ENCODE data around the gene CELF1.
"Not testable (repeated sequence)": the region's sequence is repeated elsewhere in the genome, so short reads cannot be mapped to it uniquely, and the experiment has no call there.

CELF1 gene

GRCh38 chr11:47571895-47572294 is 19.0 kb upstream of the CELF1 start:
- Histone ChIP-seq H3K4me3 (ENCODE audit: low read length) (no peak overlapping the region), H3K36me3 (ENCODE audit: control insufficient read depth, low read depth, low read length) (peaks cover 48% of the 10 kb centered on the region), H3K4me1 (ENCODE audit: control insufficient read depth, low read depth, low read length) (no peaks in the 10 kb centered on the region), H3K27me3 (ENCODE audit: control insufficient read depth, insufficient read depth, low read length) (no peaks in the 10 kb centered on the region), H3K9me3 (ENCODE audit: control insufficient read depth, low read depth, low read length) (no peaks in the 10 kb centered on the region), H3K9ac (ENCODE audit: low read length) (no peak overlapping the region), H3K27ac (ENCODE audit: low read length) (no peak overlapping the region)

- Histone ChIP-seq H3K4me3 (ENCODE audit: low read length) (no peak overlapping the region), H3K9me3 (ENCODE audit: control insufficient read depth, low read depth, low read length) (no peaks in the 10 kb centered on the region), H3K4me1 (ENCODE audit: control insufficient read depth, low read depth, low read length) (no peaks in the 10 kb centered on the region), H3K27ac (ENCODE audit: low read length) (no peak overlapping the region), H3K9ac (ENCODE audit: low read length) (no peak overlapping the region), H3K36me3 (ENCODE audit: control insufficient read depth, low read depth, low read length) (peaks cover 46% of the 10 kb centered on the region), H3K27me3 (ENCODE audit: control insufficient read depth, insufficient read depth, low read length) (no peaks in the 10 kb centered on the region)
Observed at GRCh38 chr11:47571357-47571729, 18.4 kb upstream of the CELF1 start.

GRCh38 chr11:47570651-47571356 is 17.9 kb upstream of the CELF1 start:
- Histone ChIP-seq H3K4me1 (ENCODE audit: control insufficient read depth, low read depth, low read length) (no peaks in the 10 kb centered on the region), H3K27ac (ENCODE audit: low read length) (no peak overlapping the region), H3K27me3 (ENCODE audit: control insufficient read depth, insufficient read depth, low read length) (no peaks in the 10 kb centered on the region), H3K9ac (ENCODE audit: low read length) (no peak overlapping the region), H3K36me3 (ENCODE audit: control insufficient read depth, low read depth, low read length) (peaks cover 45% of the 10 kb centered on the region), H3K9me3 (ENCODE audit: control insufficient read depth, low read depth, low read length) (no peaks in the 10 kb centered on the region), H3K4me3 (ENCODE audit: low read length) (no peak overlapping the region)

- H3K9me3 ChIP-seq (ENCODE audit: control insufficient read depth, low read depth, low read length): no peaks in the 10 kb centered on the region
- H3K27me3 ChIP-seq (ENCODE audit: control insufficient read depth, insufficient read depth, low read length): no peaks in the 10 kb centered on the region
- H3K27ac ChIP-seq (ENCODE audit: low read length): no peak overlapping the region
- H3K4me3 ChIP-seq (ENCODE audit: low read length): no peak overlapping the region
- H3K4me1 ChIP-seq (ENCODE audit: control insufficient read depth, low read depth, low read length): no peaks in the 10 kb centered on the region
- peaks cover 45% of the 10 kb centered on the region for H3K36me3 ChIP-seq (ENCODE audit: control insufficient read depth, low read depth, low read length)
- no peak overlapping the region for H3K9ac ChIP-seq (ENCODE audit: low read length)
Observed at GRCh38 chr11:47569646-47570045, 16.7 kb upstream of the CELF1 start.

GRCh38 chr11:47566149-47566698 is 13.3 kb upstream of the CELF1 start:
- H3K4me3 ChIP-seq (ENCODE audit: low read length): peak overlapping the region; percentile 94
- peak overlapping the region; percentile 94 for H3K9ac ChIP-seq (ENCODE audit: low read length)
- H3K27ac ChIP-seq (ENCODE audit: low read length): peak overlapping the region; percentile 67
- H3K4me1 ChIP-seq (ENCODE audit: control insufficient read depth, low read depth, low read length): no peaks in the 10 kb centered on the region
- no peaks in the 10 kb centered on the region for H3K9me3 ChIP-seq (ENCODE audit: control insufficient read depth, low read depth, low read length)
- H3K36me3 ChIP-seq (ENCODE audit: control insufficient read depth, low read depth, low read length): peaks cover 18% of the 10 kb centered on the region
- no peaks in the 10 kb centered on the region for H3K27me3 ChIP-seq (ENCODE audit: control insufficient read depth, insufficient read depth, low read length)

- no peaks in the 10 kb centered on the region for H3K4me1 ChIP-seq (ENCODE audit: control insufficient read depth, low read depth, low read length)
- H3K9me3 ChIP-seq (ENCODE audit: control insufficient read depth, low read depth, low read length): no peaks in the 10 kb centered on the region
- H3K9ac ChIP-seq (ENCODE audit: low read length): peak within 1 kb of the TSS; percentile 94
- H3K27ac ChIP-seq (ENCODE audit: low read length): peak within 1 kb of the TSS; percentile 67
- H3K36me3 ChIP-seq (ENCODE audit: control insufficient read depth, low read depth, low read length): peaks cover 11% of the 10 kb centered on the region
- H3K4me3 ChIP-seq (ENCODE audit: low read length): peak within 1 kb of the TSS; percentile 94
- H3K27me3 ChIP-seq (ENCODE audit: control insufficient read depth, insufficient read depth, low read length): no peaks in the 10 kb centered on the region
Observed at GRCh38 chr11:47565340-47566148, 12.6 kb upstream of the CELF1 start, which contains the start of gene PTPMT1. Gene PTPMT1 (plus strand): TSS chr11:47565599. CDS start chr11:47565623, 24 bp downstream.

- Histone ChIP-seq H3K36me3 (ENCODE audit: control insufficient read depth, low read depth, low read length) (peaks cover 6% of the 10 kb centered on the region), H3K4me3 (ENCODE audit: low read length) (peak overlapping the region; percentile 94), H3K27me3 (ENCODE audit: control insufficient read depth, insufficient read depth, low read length) (no peaks in the 10 kb centered on the region), H3K9me3 (ENCODE audit: control insufficient read depth, low read depth, low read length) (no peaks in the 10 kb centered on the region), H3K27ac (ENCODE audit: low read length) (no peak overlapping the region), H3K9ac (ENCODE audit: low read length) (peak overlapping the region; percentile 66), H3K4me1 (ENCODE audit: control insufficient read depth, low read depth, low read length) (no peaks in the 10 kb centered on the region)
Observed at GRCh38 chr11:47564933-47565339, 12.0 kb upstream of the CELF1 start.

- H3K36me3 ChIP-seq (ENCODE audit: control insufficient read depth, low read depth, low read length); H3K27ac ChIP-seq (ENCODE audit: low read length); H3K4me1 ChIP-seq (ENCODE audit: control insufficient read depth, low read depth, low read length); H3K4me3 ChIP-seq (ENCODE audit: low read length); H3K9me3 ChIP-seq (ENCODE audit: control insufficient read depth, low read depth, low read length); H3K9ac ChIP-seq (ENCODE audit: low read length); H3K27me3 ChIP-seq (ENCODE audit: control insufficient read depth, insufficient read depth, low read length): not testable (repeated sequence)
Observed at GRCh38 chr11:47564366-47564765, 11.4 kb upstream of the CELF1 start.

- not testable (repeated sequence) for H3K9ac ChIP-seq (ENCODE audit: low read length); H3K4me3 ChIP-seq (ENCODE audit: low read length); H3K9me3 ChIP-seq (ENCODE audit: control insufficient read depth, low read depth, low read length); H3K27ac ChIP-seq (ENCODE audit: low read length); H3K36me3 ChIP-seq (ENCODE audit: control insufficient read depth, low read depth, low read length); H3K4me1 ChIP-seq (ENCODE audit: control insufficient read depth, low read depth, low read length); H3K27me3 ChIP-seq (ENCODE audit: control insufficient read depth, insufficient read depth, low read length)
Observed at GRCh38 chr11:47562393-47562792, 9.5 kb upstream of the CELF1 start.

GRCh38 chr11:47560426-47560825 is 7.5 kb upstream of the CELF1 start:
- Histone ChIP-seq H3K27me3 (ENCODE audit: control insufficient read depth, insufficient read depth, low read length) (no peaks in the 10 kb centered on the region), H3K27ac (ENCODE audit: low read length) (no peak overlapping the region), H3K9ac (ENCODE audit: low read length) (no peak overlapping the region), H3K4me1 (ENCODE audit: control insufficient read depth, low read depth, low read length) (no peaks in the 10 kb centered on the region), H3K36me3 (ENCODE audit: control insufficient read depth, low read depth, low read length) (no peaks in the 10 kb centered on the region), H3K9me3 (ENCODE audit: control insufficient read depth, low read depth, low read length) (no peaks in the 10 kb centered on the region), H3K4me3 (ENCODE audit: low read length) (no peak overlapping the region)

GRCh38 chr11:47558695-47559094 is 5.8 kb upstream of the CELF1 start:
- H3K27ac ChIP-seq (ENCODE audit: low read length): no peak overlapping the region
- no peaks in the 10 kb centered on the region for H3K9me3 ChIP-seq (ENCODE audit: control insufficient read depth, low read depth, low read length)
- no peak overlapping the region for H3K4me3 ChIP-seq (ENCODE audit: low read length)
- peaks cover 6% of the 10 kb centered on the region for H3K4me1 ChIP-seq (ENCODE audit: control insufficient read depth, low read depth, low read length)
- no peaks in the 10 kb centered on the region for H3K27me3 ChIP-seq (ENCODE audit: control insufficient read depth, insufficient read depth, low read length)
- no peak overlapping the region for H3K9ac ChIP-seq (ENCODE audit: low read length)
- no peaks in the 10 kb centered on the region for H3K36me3 ChIP-seq (ENCODE audit: control insufficient read depth, low read depth, low read length)

All from iPS-18a (cell line).